PC-3 (cell line): ENCODE measurements around the gene SCAF4.

Source experiments
- CTCF ChIP-seq: fragments of 300-600 bp; sonication (generic); conservative IDR thresholded peaks from 2 replicates; pipeline ENCODE4 v1.5.1; 2017; ENCODE audit warnings: antibody characterized with exemption, low read depth, mild to moderate bottlenecking, low read length
- EZH2 ChIP-seq: fragments of 300-600 bp; sonication (generic); IDR thresholded peaks from one replicate; pipeline ENCODE4 v1.6.1; 2017; ENCODE audit warnings: antibody characterized with exemption, mild to moderate bottlenecking, low read length; ENCODE audit not compliant: unreplicated experiment

- TF ChIP-seq CTCF (no peak), EZH2 (no peak)
Measured at GRCh38 chr21:31696424-31696823, 35.5 kb downstream of the SCAF4 start.
